Bone marrow (tissue), 2 donors: ENCODE results near the gene SORCS1.

Experiments used
- DNase-seq, 2 donors: peaks; one replicate each; lab custom pipeline; 2025; lab: John Stamatoyannopoulos, UW

SORCS1 gene

GRCh38 chr10:106734220-106734619, 430.3 kb downstream of the SORCS1 start:
- DNase-seq, result no peak

- no peak for DNase-seq
These were observed 436.3 kb downstream of the SORCS1 start for GRCh38 chr10:106728232-106728631.

DNA sequence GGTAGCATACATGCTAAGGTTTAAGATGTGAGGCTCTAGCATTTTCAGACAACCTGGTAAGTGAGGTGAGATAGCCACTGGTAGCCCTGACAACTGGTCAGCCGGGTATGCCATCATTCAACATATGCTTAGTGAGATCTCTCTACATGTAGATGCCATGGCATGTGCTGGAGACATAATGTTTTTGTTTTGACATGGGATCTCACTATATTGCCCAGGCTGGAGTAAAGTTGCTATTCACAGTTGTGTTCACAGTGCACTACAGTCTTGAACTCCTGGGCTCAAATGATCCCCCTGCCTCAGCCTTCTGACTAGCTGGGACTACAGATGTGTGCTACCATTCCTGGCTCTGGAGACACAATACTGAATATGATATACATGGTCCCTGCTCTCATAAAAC, 437.3 kb downstream of the SORCS1 start:
- no peak for DNase-seq

- DNase-seq, result no peak
These were observed 442.0 kb downstream of the SORCS1 start for GRCh38 chr10:106722524-106722923.

- DNase-seq, result no peak
These were observed 443.8 kb downstream of the SORCS1 start for GRCh38 chr10:106720683-106721082.

- DNase-seq, result no peak
These were observed 448.1 kb downstream of the SORCS1 start for GRCh38 chr10:106716381-106716780.

- DNase-seq, result no peak
These were observed 449.6 kb downstream of the SORCS1 start for GRCh38 chr10:106714734-106715555.

DNA sequence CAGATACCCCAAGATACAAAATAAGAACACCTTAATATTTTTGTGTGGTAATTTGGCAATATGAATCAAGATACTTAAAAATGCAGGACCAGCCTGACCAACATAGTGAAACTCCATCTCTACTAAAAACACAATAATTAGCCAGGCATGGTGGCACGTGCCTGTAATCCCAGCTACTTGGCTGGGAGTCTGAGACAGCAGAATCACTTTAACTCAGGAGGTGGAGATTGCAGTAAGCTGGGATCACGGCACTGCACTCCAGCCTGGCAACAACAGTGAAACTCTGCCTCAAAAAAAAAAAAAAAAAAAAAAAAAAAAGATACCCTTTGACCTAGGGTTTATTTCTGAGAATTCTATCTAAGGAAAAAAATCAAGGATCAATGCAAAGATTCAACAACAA, 450.7 kb downstream of the SORCS1 start:
- DNase-seq, result no peak

DNA sequence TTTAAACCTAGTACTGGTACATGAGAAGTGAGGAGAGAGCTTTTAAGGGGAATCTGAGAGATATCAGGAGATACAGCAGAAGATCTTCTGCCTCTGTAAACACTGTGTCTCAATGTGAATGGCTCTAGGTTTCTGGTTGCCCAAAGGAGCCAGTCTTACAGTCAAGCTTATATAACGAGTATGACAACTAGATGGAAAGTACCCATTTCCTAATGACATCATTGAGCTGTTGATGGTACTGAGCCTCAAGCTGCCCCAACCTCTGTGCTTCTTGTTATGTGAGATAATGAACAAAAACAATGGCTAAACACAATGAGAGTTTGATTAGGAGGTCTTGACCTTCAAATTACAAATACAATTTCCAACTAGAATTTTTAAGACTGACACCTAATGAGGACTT, 451.5 kb downstream of the SORCS1 start:
- DNase-seq, result no peak

- peak; percentile 7 to 45 for DNase-seq
These were observed 453.1 kb downstream of the SORCS1 start for GRCh38 chr10:106711313-106711906.

DNA sequence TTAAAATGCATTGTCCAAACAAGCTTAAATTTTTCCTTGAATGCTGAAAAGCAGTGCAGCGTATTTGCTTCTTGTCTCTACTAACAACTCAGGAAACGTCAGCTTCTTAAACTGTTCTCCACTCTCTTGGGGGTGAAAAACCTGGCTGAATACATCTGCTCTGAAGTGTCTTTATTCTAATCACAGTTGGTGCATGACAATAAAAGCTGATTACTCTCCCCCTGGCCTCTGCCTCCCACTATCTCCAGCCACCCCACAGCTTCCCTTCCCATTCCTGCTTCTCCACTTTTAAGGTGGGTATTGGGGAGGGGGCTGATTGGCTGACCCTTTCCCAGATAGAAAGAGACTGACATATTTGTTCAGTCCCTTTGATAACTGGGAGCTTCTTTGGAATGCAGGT, 456.0 kb downstream of the SORCS1 start:
- no peak for DNase-seq

DNA sequence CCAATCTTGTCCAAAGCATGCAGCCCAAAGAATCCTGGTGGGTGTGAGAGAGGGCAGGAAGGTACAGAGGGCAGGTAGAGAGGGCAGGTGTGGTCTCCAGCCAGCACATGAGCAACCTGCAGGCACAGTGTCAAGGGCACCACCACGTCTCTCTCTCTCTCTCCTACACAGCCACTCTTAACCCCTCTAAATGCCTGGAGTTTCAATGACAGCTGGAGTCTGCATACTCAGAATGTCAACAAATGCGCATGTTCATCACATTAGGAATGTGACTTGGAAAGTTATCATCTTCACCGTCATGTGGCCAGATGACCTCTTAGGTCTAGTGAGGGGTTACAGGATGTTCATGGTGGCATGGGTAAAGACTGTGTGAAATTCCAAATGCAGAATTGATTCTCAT, 456.8 kb downstream of the SORCS1 start:
- no peak for DNase-seq

- no peak for DNase-seq
These were observed 458.4 kb downstream of the SORCS1 start for GRCh38 chr10:106706127-106706526.

DNA sequence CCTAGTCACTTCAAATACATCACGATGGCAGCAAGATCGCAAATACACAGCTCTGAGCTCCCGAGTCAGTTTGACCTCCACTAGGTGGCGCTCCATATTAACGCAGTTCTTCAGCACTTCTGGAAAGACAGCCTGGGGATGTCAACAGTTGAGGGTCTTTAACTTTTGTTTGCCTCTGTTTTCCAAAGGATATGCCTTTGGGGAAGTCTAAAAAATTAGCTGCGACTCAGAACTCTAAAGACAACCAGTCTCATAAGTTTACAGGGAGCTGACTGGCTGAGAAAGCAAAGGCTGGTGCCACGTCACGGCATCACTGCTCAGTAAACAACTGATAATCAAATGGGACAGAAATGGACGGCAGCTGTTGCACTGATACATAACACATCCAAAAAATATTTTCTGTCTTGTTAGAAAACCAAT, 458.8 kb downstream of the SORCS1 start:
- DNase-seq, result peak in 1 of 2 donors; percentile 16

DNA sequence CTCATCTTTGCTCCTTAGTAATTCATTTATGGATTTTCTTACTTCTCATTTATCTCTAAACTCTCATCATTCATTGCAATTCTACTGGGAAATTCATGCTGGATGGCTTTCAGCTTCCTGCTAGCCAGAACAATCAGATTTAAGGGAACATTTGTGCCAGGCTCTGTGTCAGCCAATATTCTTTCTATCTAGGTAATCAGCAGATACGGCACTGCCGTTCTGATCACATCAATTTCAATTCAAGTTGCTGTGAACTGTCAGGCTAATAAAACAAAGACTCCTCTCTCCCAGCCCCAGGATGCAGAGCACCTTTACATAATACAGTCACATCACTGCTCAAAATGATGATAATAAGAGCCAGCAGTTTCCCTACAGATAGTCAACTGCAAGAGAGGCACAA, 468.3 kb downstream of the SORCS1 start:
- no peak for DNase-seq

- DNase-seq, result no peak
These were observed 469.8 kb downstream of the SORCS1 start for GRCh38 chr10:106694696-106695095.

DNA sequence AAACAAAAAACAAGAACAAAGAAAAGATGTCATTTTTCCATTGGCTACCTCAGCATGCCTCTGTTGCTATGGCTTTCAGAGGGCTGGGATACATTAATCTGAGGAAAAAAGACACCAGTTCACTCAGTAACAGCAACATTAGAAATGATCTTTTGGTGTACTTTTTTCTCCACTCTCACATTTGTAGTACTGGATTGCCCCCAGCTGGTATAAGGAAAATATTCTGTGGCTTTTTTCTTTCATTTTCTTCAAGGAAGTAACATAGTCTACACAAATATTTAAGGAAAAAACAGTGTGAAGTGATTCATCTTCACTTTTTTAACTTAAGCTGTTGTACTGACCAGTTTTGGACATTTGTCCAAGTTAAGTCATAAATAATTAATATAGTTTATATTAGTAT, 482.3 kb downstream of the SORCS1 start:
- DNase-seq, result no peak

DNA sequence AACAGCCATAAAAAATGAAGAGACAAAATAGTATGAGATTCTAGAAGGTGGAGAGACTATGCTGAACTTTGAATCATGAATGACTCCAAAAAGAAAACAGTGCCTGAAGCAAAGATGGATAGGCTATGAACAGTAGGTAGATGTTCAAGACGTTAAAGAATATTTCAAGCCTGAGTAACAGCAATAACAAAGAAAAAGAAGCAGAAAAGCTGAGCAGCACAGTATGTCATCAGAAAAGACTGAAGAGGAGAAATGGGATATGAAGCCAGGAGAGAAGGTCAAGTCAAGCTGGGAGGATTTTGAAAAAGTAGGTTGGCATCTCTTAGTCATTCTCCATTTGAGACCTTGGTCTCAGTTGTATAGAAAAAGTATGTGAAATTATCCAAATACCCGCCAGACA, 484.4 kb downstream of the SORCS1 start:
- DNase-seq, result no peak

- DNase-seq, result no peak
These were observed 485.2 kb downstream of the SORCS1 start for GRCh38 chr10:106679314-106679713.

- no peak for DNase-seq
These were observed 491.9 kb downstream of the SORCS1 start for GRCh38 chr10:106672517-106673175.

GRCh38 chr10:106661767-106662140, 502.8 kb downstream of the SORCS1 start:
- no peak for DNase-seq

DNA sequence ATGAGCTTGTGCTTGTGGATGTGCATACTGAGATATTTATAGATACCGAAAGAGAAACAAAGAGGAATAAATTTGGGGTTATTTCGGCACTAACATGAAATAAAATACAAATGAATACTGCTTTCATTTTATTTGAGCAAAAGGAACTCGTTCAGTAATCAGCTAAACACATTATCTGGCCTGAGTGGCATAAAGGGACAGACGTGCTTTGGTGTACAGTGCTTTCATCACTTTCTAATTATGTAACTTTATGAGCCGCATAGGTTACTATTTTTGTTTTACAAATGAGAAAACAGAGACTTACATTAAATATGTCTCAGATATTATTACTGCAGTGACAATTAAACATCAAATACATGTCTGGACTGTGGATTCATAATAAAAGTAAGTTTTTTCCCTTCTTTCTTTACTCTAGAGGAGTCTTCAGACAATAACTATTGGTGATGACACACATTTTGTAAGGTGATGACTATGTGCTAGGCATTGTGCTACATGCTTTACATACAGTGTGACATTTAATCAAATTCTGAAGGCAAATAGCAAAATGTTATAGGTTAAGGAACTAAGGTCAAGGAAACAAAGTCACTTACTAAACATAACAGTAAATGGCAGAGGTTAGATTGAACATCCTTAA, 503.3 kb downstream of the SORCS1 start:
- no peak for DNase-seq

- DNase-seq, result no peak
These were observed 504.0 kb downstream of the SORCS1 start for GRCh38 chr10:106660550-106660949.
